DOHH2 (cell line): ENCODE results near the gene SPATA6L.

Source experiments
- CTCF ChIP-seq: fragments of 200-600 bp; sonication (generic); IDR thresholded peaks from one replicate; pipeline ENCODE4 v1.5.1; 2014; ENCODE audit warnings: antibody characterized with exemption, mild to moderate bottlenecking, low read depth, low read length; ENCODE audit not compliant: poor library complexity, severe bottlenecking
- EZH2phosphoT487 ChIP-seq: fragments of 200-600 bp; sonication (generic); IDR thresholded peaks from 2 replicates; pipeline ENCODE4 v1.6.1; 2017; ENCODE audit warnings: borderline replicate concordance, mild to moderate bottlenecking, antibody characterized with exemption, low read length, moderate library complexity, mixed read lengths

- TF ChIP-seq CTCF, result no peak
- TF ChIP-seq EZH2phosphoT487, result no peak
Observed at GRCh38 chr9:4700091-4700490, 33.8 kb upstream of the SPATA6L start.
